SK-N-SH (cell line): ENCODE data around the gene BCL2L15. TPM values are rescaled to one million over a fixed set of nuclear protein-coding genes. Genes with fewer than 3 reads are reported as not detected.

ENCODE experiments used
- CTCF ChIA-PET: fragments of 300-600, 350-600 bp; formaldehyde crosslinking; extraction: SDS; loops from one replicate; lab custom pipeline; 2021; lab: Yijun Ruan, JAX
- POLR2A ChIA-PET: fragments of 350-600 bp; sonication (Branson Sonifier 250); formaldehyde crosslinking; extraction: SDS; loops from one replicate; lab custom pipeline; 2020; ENCODE audit warnings: antibody characterized with exemption, inconsistent platforms; lab: Yijun Ruan, JAX
- DNase-seq: peaks from one replicate; pipeline ENCODE4 v3.0.0; 2012
- H2AFZ ChIP-seq: fragments of 200-600 bp; sonication (generic); 2 replicates; pipeline ENCODE4 v1.8.1; 2016; ENCODE audit warnings: antibody characterized with exemption, mild to moderate bottlenecking, low read depth
- H3F3A ChIP-seq: fragments of 200-600 bp; sonication (generic); replicated peaks from 2 replicates; pipeline ENCODE3; 2016; ENCODE audit warnings: antibody characterized with exemption, mild to moderate bottlenecking; ENCODE audit not compliant: insufficient read depth
- H3K27ac ChIP-seq, 2 experiments: fragments of 200-500 bp in 1 of 2; fragments of 200-600 bp in 1 of 2; sonication (Bioruptor generic) in 1 of 2; sonication (generic), shearing (Covaris generic) in 1 of 2; 2 replicates each; pipeline versions ENCODE4 v1.5.1 to v1.6.1; 2014 to 2016; ENCODE audit warnings: low read depth in 2 of 2, inconsistent platforms in 1 of 2, low read length in 1 of 2, mild to moderate bottlenecking in 1 of 2, mixed read lengths in 1 of 2
- H3K27me3 ChIP-seq: fragments of 200-600 bp; sonication (generic), shearing (Covaris generic); 2 replicates; pipeline ENCODE4 v1.6.1; 2016; ENCODE audit warnings: mixed run types; ENCODE audit not compliant: insufficient read depth
- H3K36me3 ChIP-seq, 2 experiments: fragments of 200-500 bp in 1 of 2; fragments of 200-600 bp in 1 of 2; sonication (Bioruptor generic) in 1 of 2; sonication (generic) in 1 of 2; replicated peaks in 1 of 2; 2 replicates each; pipeline versions ENCODE3 to v1.5.1; 2014 to 2016; ENCODE audit warnings: low read length in 1 of 2, mild to moderate bottlenecking in 1 of 2; ENCODE audit not compliant: insufficient read depth in 2 of 2, control insufficient read depth in 1 of 2
- H3K4me1 ChIP-seq, 2 experiments: fragments of 200-500 bp in 1 of 2; fragments of 200-600 bp in 1 of 2; sonication (Bioruptor generic) in 1 of 2; sonication (generic), shearing (Covaris generic) in 1 of 2; 2 replicates each; pipeline versions ENCODE4 v1.5.1 to v1.6.1; 2014 to 2016; ENCODE audit warnings: low read depth in 1 of 2, low read length in 1 of 2, mixed run types in 1 of 2; ENCODE audit not compliant: insufficient read depth in 2 of 2, control insufficient read depth in 1 of 2
- H3K4me2 ChIP-seq: fragments of 200-600 bp; sonication (generic), shearing (Covaris generic); 2 replicates; pipeline ENCODE4 v1.6.1; 2017; ENCODE audit warnings: mixed run types
- H3K4me3 ChIP-seq, 2 experiments: fragments of 200-500 bp in 1 of 2; fragments of 200-600 bp in 1 of 2; sonication (Bioruptor generic) in 1 of 2; sonication (generic), shearing (Covaris generic) in 1 of 2; 2 replicates each; pipeline versions ENCODE4 v1.5.1 to v1.8.1; 2014 to 2016; ENCODE audit warnings: low read depth in 2 of 2, inconsistent platforms in 1 of 2, low read length in 1 of 2, mild to moderate bottlenecking in 1 of 2, mixed read lengths in 1 of 2, moderate library complexity in 1 of 2
- H3K79me2 ChIP-seq: fragments of 200-600 bp; sonication (generic); 2 replicates; pipeline ENCODE4 v1.8.1; 2017; ENCODE audit warnings: mild to moderate bottlenecking; ENCODE audit not compliant: insufficient read depth
- H3K9ac ChIP-seq: fragments of 200-600 bp; sonication (generic); 2 replicates; pipeline ENCODE4 v1.6.1; 2017; ENCODE audit warnings: mixed run types
- H3K9me2 ChIP-seq: fragments of 200-600 bp; sonication (generic); 2 replicates; pipeline ENCODE4 v1.6.1; 2017; ENCODE audit warnings: mixed run types
- H3K9me3 ChIP-seq: fragments of 200-600 bp; sonication (generic); 2 replicates; pipeline ENCODE4 v1.6.1; 2017; ENCODE audit warnings: mixed run types, mild to moderate bottlenecking, moderate library complexity
- H4K20me1 ChIP-seq: fragments of 200-600 bp; sonication (generic); 2 replicates; pipeline ENCODE4 v1.6.1; 2017; ENCODE audit warnings: mild to moderate bottlenecking, mixed run types; ENCODE audit not compliant: insufficient read depth
- CHD2 ChIP-seq: fragments of 150-350 bp; IDR thresholded peaks from 2 replicates; pipeline ENCODE4 v1.6.1; 2018; ENCODE audit warnings: low read length; ENCODE audit not compliant: partially characterized antibody
- CTCF ChIP-seq: fragments of 200-600 bp; sonication (generic); IDR thresholded peaks from 2 replicates; pipeline ENCODE4 v1.6.1; 2017; ENCODE audit warnings: antibody characterized with exemption, mild to moderate bottlenecking, moderate library complexity
- EP300 ChIP-seq, 2 experiments: IDR thresholded peaks; 2 replicates each; pipeline versions ENCODE4 v1.4.0 to v1.6.1; 2012; ENCODE audit warnings: borderline replicate concordance in 1 of 2, low read depth in 1 of 2, low read length in 1 of 2
- EZH2phosphoT487 ChIP-seq: fragments of 200-600 bp; sonication (generic); IDR thresholded peaks from 2 replicates; pipeline ENCODE4 v1.6.1; 2017; ENCODE audit warnings: low read depth, mixed run types, mild to moderate bottlenecking, antibody characterized with exemption, moderate library complexity, borderline replicate concordance
- FOXM1 ChIP-seq: IDR thresholded peaks from 2 replicates; pipeline ENCODE4 v1.4.0; 2012; ENCODE audit warnings: low read depth, mild to moderate bottlenecking
- GABPA ChIP-seq: IDR thresholded peaks from 2 replicates; pipeline ENCODE4 v1.4.0; 2012; ENCODE audit warnings: low read depth, mild to moderate bottlenecking
- JUND ChIP-seq: IDR thresholded peaks from 2 replicates; pipeline ENCODE4 v1.4.0; 2012
- NFIC ChIP-seq: IDR thresholded peaks from 2 replicates; pipeline ENCODE4 v1.4.0; 2012; ENCODE audit warnings: borderline replicate concordance
- NRF1 ChIP-seq: IDR thresholded peaks from 2 replicates; pipeline ENCODE4 v1.6.1; 2012; ENCODE audit warnings: low read depth, mild to moderate bottlenecking, low read length
- PBX3 ChIP-seq: IDR thresholded peaks from 2 replicates; pipeline ENCODE4; 2012
- POLR2AphosphoS5 ChIP-seq: IDR thresholded peaks from 2 replicates; pipeline ENCODE4 v1.6.1; 2012; ENCODE audit warnings: low read depth, low read length
- REST ChIP-seq: IDR thresholded peaks from 2 replicates; pipeline ENCODE4 v1.6.1; 2012; ENCODE audit warnings: mild to moderate bottlenecking, low read depth, low read length, moderate library complexity
- RFX5 ChIP-seq: IDR thresholded peaks from 2 replicates; pipeline ENCODE4 v1.6.1; 2012; ENCODE audit warnings: mild to moderate bottlenecking, improper control_type of control experiment, low read length
- RXRA ChIP-seq: IDR thresholded peaks from 2 replicates; pipeline ENCODE4 v1.4.0; 2012; ENCODE audit warnings: low read depth, mild to moderate bottlenecking, borderline replicate concordance
- SMC3 ChIP-seq: IDR thresholded peaks from 2 replicates; pipeline ENCODE4 v1.6.1; 2012; ENCODE audit warnings: low read depth, low read length, improper control_type of control experiment
- TAF1 ChIP-seq: IDR thresholded peaks from 2 replicates; pipeline ENCODE4 v1.6.1; 2012; ENCODE audit warnings: low read depth, mild to moderate bottlenecking, low read length, moderate library complexity, borderline replicate concordance
- YY1 ChIP-seq: IDR thresholded peaks from 2 replicates; pipeline ENCODE4 v1.4.0; 2012; ENCODE audit warnings: low read depth, mild to moderate bottlenecking
- WGBS: methylation state at CpG from one replicate; pipeline ENCODE4 v1.1.6; 2017; ENCODE audit warnings: low lambda C conversion rate; 5-methylcytosine and 5-hydroxymethylcytosine counted together
- polyA plus RNA-seq, 3 experiments: library from polyadenylated mRNA; depleted of rRNA; stranded (reverse); fragments of >200 nt; gene quantifications; 2 replicates each; pipeline ENCODE4 v1.2.3, GENCODE V29; 2012

The BCL2L15 gene
- 0.02 and 0.05 TPM in 2 replicates for polyA plus RNA-seq (2012; rRNA removed)
- under 0.01 and 0.01 TPM in 2 replicates for polyA plus RNA-seq (2012; cell fraction: cytosol; rRNA removed)
- polyA plus RNA-seq (2012; cell fraction: nucleus; rRNA removed) = 0.42 and 0.66 TPM in 2 replicates

- CTCF ChIA-PET = no interaction called here
- no peak within 1 kb of the TSS for H3K9ac ChIP-seq
- DNase-seq = no peak
- no peaks in the 10 kb centered on the region for H3K27me3 ChIP-seq
- H3K79me2 ChIP-seq = no peaks in the 10 kb centered on the region
- no peaks in the 10 kb centered on the region for H4K20me1 ChIP-seq
- no peak within 1 kb of the TSS for H3K4me2 ChIP-seq
- POLR2A ChIA-PET = no interaction called here
- no peak within 1 kb of the TSS for H3K4me3 ChIP-seq
- no peak within 1 kb of the TSS for H2AFZ ChIP-seq
- no peaks in the 10 kb centered on the region for H3K9me3 ChIP-seq
- H3F3A ChIP-seq = no peaks in the 10 kb centered on the region
- H3K9me2 ChIP-seq = no peaks in the 10 kb centered on the region
- WGBS = 81% methylated on average over 6 of the region's 6 CpGs
- H3K4me1 ChIP-seq = no peaks in the 10 kb centered on the region
- no peak for TF ChIP-seq RFX5
- H3K27ac ChIP-seq = no peak within 1 kb of the TSS
- no peaks in the 10 kb centered on the region for H3K36me3 ChIP-seq
These were observed at the start of gene BCL2L15 for GRCh38 chr1:113887402-113888175. Gene BCL2L15, minus strand, starts transcription at chr1:113887581. Its CDS starts 206 bp downstream, at chr1:113887375.

GRCh38 chr1:113937146-113937545 is 49.8 kb upstream of the BCL2L15 start:
- H3K79me2 ChIP-seq = peaks cover 96% of the 10 kb centered on the region
- H3K36me3 ChIP-seq = peaks cover 2 to 9% of the 10 kb centered on the region in 2 experiments
- 90% methylated on average over 1 of the region's 1 CpG for WGBS
- no peak overlapping the region for H3K4me2 ChIP-seq
- POLR2A ChIA-PET = no interaction called here
- H3K27ac ChIP-seq = no peak overlapping the region
- H4K20me1 ChIP-seq = peaks cover 87% of the 10 kb centered on the region
- H3F3A ChIP-seq = no peaks in the 10 kb centered on the region
- H3K9me2 ChIP-seq = no peaks in the 10 kb centered on the region
- H3K9ac ChIP-seq = no peak overlapping the region
- no peaks in the 10 kb centered on the region for H3K27me3 ChIP-seq
- no peak for TF ChIP-seq CHD2
- TF ChIP-seq TAF1 = no peak
- no peak for TF ChIP-seq FOXM1
- TF ChIP-seq POLR2AphosphoS5 = no peak
- no peak for TF ChIP-seq EZH2phosphoT487
- no peak for TF ChIP-seq CTCF
- no peak for TF ChIP-seq YY1
- TF ChIP-seq GABPA = no peak
- no peak for TF ChIP-seq REST
- TF ChIP-seq SMC3 = no peak
- TF ChIP-seq NRF1 = no peak
- TF ChIP-seq EP300 (IDR thresholded peaks at IDR 0.05; ENCODE audit: borderline replicate concordance in 1 of 2, low read depth in 1 of 2, low read length in 1 of 2) = no peak
- no peak for TF ChIP-seq PBX3
- no peak for TF ChIP-seq NFIC
- no peak for TF ChIP-seq JUND
- no peak for TF ChIP-seq RXRA
- TF ChIP-seq, all 33 proteins: peak for 0
- H3K9me3 ChIP-seq = no peaks in the 10 kb centered on the region
- H3K4me3 ChIP-seq = no peak overlapping the region
- no peak for DNase-seq
- no peak overlapping the region for H2AFZ ChIP-seq
- peaks cover 0 to 8% of the 10 kb centered on the region in 2 experiments; a peak in 2 of 4 replicates for H3K4me1 ChIP-seq
- CTCF ChIA-PET = interaction anchor here (1.4 kb wide), 1 partner anchor 40 kb away, joined by 3 read pairs; no protein-coding TSS in a partner anchor
